ENCODE data around the gene UNCX.

GRCh38 chr7:1226186-1226901 lies 6.3 kb upstream of the UNCX start:
- TF ChIP-seq YY1 (IDR thresholded peaks at IDR 0.05; ENCODE audit: insufficient read depth, insufficient read length) (no peak), ZNF274 (IDR thresholded peaks at IDR 0.05; ENCODE audit: low read depth, low read length) (no peak)

All from NT2/D1 (cell line).